Prostate gland (tissue), 2 donors: ENCODE measurements around the gene C1QTNF5.

ENCODE experiments used
- CTCF ChIP-seq, 4 experiments: fragments of 200-600 bp in 2 of 4; fragments of 450-650 bp in 2 of 4; sonication (generic) in 2 of 4; IDR thresholded peaks; 1 replicate in 3 of 4; 2 replicates in 1 of 4; pipeline ENCODE4 v1.5.1; 2016 to 2019; ENCODE audit warnings: antibody characterized with exemption in 4 of 4, mild to moderate bottlenecking in 2 of 4, moderate library complexity in 2 of 4
- POLR2A ChIP-seq: fragments of 450-650 bp; IDR thresholded peaks from one replicate; pipeline ENCODE4 v1.6.1; 2016; ENCODE audit warnings: antibody characterized with exemption, mild to moderate bottlenecking

- TF ChIP-seq CTCF (IDR thresholded peaks at IDR 0.05) (no peak), POLR2A (no peak)
Observed at GRCh38 chr11:119355091-119355843, 14.6 kb upstream of the C1QTNF5 start.
